Activated CD4-positive, alpha-beta T cell treated with anti-CD3 and anti-CD28 coated beads for 36 hours (primary cell): ENCODE results near the gene SNX24. TPM values are rescaled to one million over a fixed set of nuclear protein-coding genes. Genes with fewer than 3 reads are reported as not detected.

Experiments
- total RNA-seq, 2 experiments: library from RNA; stranded (reverse); gene quantifications; one replicate each; pipeline ENCODE4 v1.2.3, GENCODE V29; 2021

Gene SNX24
- total RNA-seq, 2 experiments from 2014 or later = 4.0 to 4.9 TPM

Other genes with a start within 250 kb of the SNX24 start
- gene SNX2, start 70.5 kb upstream of the SNX24 start, total RNA-seq = 10 to 100 TPM; 50.2 to 56.0 TPM
- not detected for gene PPIC, start 191.1 kb downstream of the SNX24 start, total RNA-seq
- gene PRDM6, start 243.6 kb downstream of the SNX24 start, total RNA-seq = not detected